H1 (cell line): Measurements from ENCODE around the gene FAM131A. TPM values are rescaled to one million over a fixed set of nuclear protein-coding genes. Genes with fewer than 3 reads are reported as not detected.

Experiments used
- CTCF ChIA-PET: fragments of 300-600 bp; sonication (Branson Sonifier 250); formaldehyde crosslinking; loops from one replicate; lab custom pipeline; 2021; ENCODE audit not compliant: partially characterized antibody; lab: Charles Lee
- POLR2A ChIA-PET: fragments of 300-600 bp; sonication (Branson Sonifier 250); formaldehyde crosslinking; loops from one replicate; lab custom pipeline; 2021; ENCODE audit warnings: inconsistent platforms; ENCODE audit not compliant: partially characterized antibody; lab: Charles Lee
- DNase-seq, 2 experiments: peaks; one replicate each; pipeline versions ENCODE4 v3.0.0 to v3.0.0-alpha.2; 2010 to 2022; ENCODE audit warnings: low spot score in 2 of 2, low read depth in 1 of 2, mixed read lengths in 1 of 2
- FAIRE-seq: peaks from 2 replicates; lab custom pipeline; 2011; peaks lifted over from hg19 to GRCh38; lab: Jason Lieb, UNC
- H2AFZ ChIP-seq: 2 replicates; pipeline ENCODE4 v1.8.1; 2012; ENCODE audit warnings: low read length, inconsistent platforms
- H2AK5ac ChIP-seq: 2 replicates; pipeline ENCODE4 v1.6.1; 2013; ENCODE audit warnings: low read depth, low read length
- H2BK120ac ChIP-seq: replicated peaks from 2 replicates; pipeline ENCODE3; 2013; ENCODE audit warnings: low read depth, low read length, inconsistent platforms
- H2BK12ac ChIP-seq: 2 replicates; pipeline ENCODE4 v1.6.1; 2013; ENCODE audit warnings: low read depth, low read length
- H2BK15ac ChIP-seq: 2 replicates; pipeline ENCODE4 v1.6.1; 2013; ENCODE audit warnings: low read length
- H2BK20ac ChIP-seq: 2 replicates; pipeline ENCODE4 v1.6.1; 2013; ENCODE audit warnings: low read length
- H2BK5ac ChIP-seq: 2 replicates; pipeline ENCODE4 v1.6.1; 2013; ENCODE audit warnings: low read depth, low read length
- H3K14ac ChIP-seq: 2 replicates; pipeline ENCODE4 v1.6.1; 2013; ENCODE audit warnings: inconsistent platforms; ENCODE audit not compliant: insufficient read length
- H3K18ac ChIP-seq: 2 replicates; pipeline ENCODE4 v1.6.1; 2013; ENCODE audit warnings: low read length; ENCODE audit errors: extremely low read depth
- H3K23ac ChIP-seq: 2 replicates; pipeline ENCODE4 v1.6.1; 2013; ENCODE audit warnings: inconsistent platforms; ENCODE audit not compliant: insufficient read length
- H3K23me2 ChIP-seq: 2 replicates; pipeline ENCODE4 v1.6.1; 2013; ENCODE audit warnings: low read depth, low read length
- H3K27ac ChIP-seq: 2 replicates; pipeline ENCODE4 v1.6.1; 2011; ENCODE audit warnings: low read depth, low read length, inconsistent platforms
- H3K27me3 ChIP-seq, 4 experiments: replicated peaks in 1 of 4; 1 replicate in 1 of 4; 2 replicates in 3 of 4; pipeline versions ENCODE4 v1.6.1 to v1.8.1; 2011 to 2013; ENCODE audit warnings: low read length in 3 of 4, mild to moderate bottlenecking in 3 of 4, inconsistent platforms in 2 of 4, mixed read lengths in 2 of 4, moderate library complexity in 1 of 4; ENCODE audit not compliant: control insufficient read depth in 3 of 4, insufficient read depth in 3 of 4; ENCODE audit errors: extremely low read depth in 1 of 4
- H3K36me3 ChIP-seq, 4 experiments: 2 replicates each; pipeline versions ENCODE4 v1.6.1 to v1.8.1; 2011 to 2013; ENCODE audit warnings: mild to moderate bottlenecking in 4 of 4, low read length in 3 of 4, moderate library complexity in 2 of 4, control low read depth in 1 of 4, inconsistent platforms in 1 of 4; ENCODE audit not compliant: insufficient read depth in 4 of 4, control insufficient read depth in 2 of 4
- H3K4ac ChIP-seq: replicated peaks from 2 replicates; pipeline ENCODE3; 2013; ENCODE audit warnings: low read length, low read depth, mixed read lengths, inconsistent platforms; ENCODE audit not compliant: insufficient read length
- H3K4me1 ChIP-seq, 4 experiments: replicated peaks in 1 of 4; 1 replicate in 1 of 4; 2 replicates in 3 of 4; pipeline versions ENCODE4 v1.6.1 to v1.8.1; 2011 to 2013; ENCODE audit warnings: low read length in 3 of 4, inconsistent platforms in 2 of 4, mixed read lengths in 1 of 4; ENCODE audit not compliant: insufficient read depth in 4 of 4, control insufficient read depth in 3 of 4
- H3K4me2 ChIP-seq, 2 experiments: 2 replicates each; pipeline versions ENCODE4 v1.6.1 to v1.8.1; 2011 to 2013; ENCODE audit warnings: low read depth in 2 of 2, low read length in 2 of 2, control low read depth in 1 of 2, inconsistent platforms in 1 of 2, mild to moderate bottlenecking in 1 of 2; ENCODE audit not compliant: insufficient read depth in 1 of 2
- H3K4me3 ChIP-seq, 4 experiments: fragments of 200-600, 300-600 bp in 1 of 4; sonication (generic), shearing (Covaris generic), sonication (Bioruptor Twin) in 1 of 4; 2 replicates each; pipeline versions ENCODE4 v1.5.1 to v1.8.1; 2011 to 2016; ENCODE audit warnings: low read length in 4 of 4, low read depth in 3 of 4, control low read depth in 2 of 4, inconsistent platforms in 2 of 4, mild to moderate bottlenecking in 2 of 4, mixed read lengths in 1 of 4, moderate library complexity in 1 of 4; ENCODE audit not compliant: insufficient read depth in 2 of 4; ENCODE audit errors: extremely low read depth in 1 of 4
- H3K56ac ChIP-seq: replicated peaks from 2 replicates; pipeline ENCODE3; 2013; ENCODE audit warnings: low read depth, mild to moderate bottlenecking, mixed read lengths, low read length, inconsistent platforms; ENCODE audit not compliant: insufficient read length
- H3K79me1 ChIP-seq: 2 replicates; pipeline ENCODE4 v1.6.1; 2013; ENCODE audit warnings: low read depth, low read length, control low read depth
- H3K79me2 ChIP-seq, 2 experiments: 2 replicates each; pipeline versions ENCODE4 v1.6.1 to v1.8.1; 2012 to 2013; ENCODE audit warnings: low read length in 2 of 2, mild to moderate bottlenecking in 2 of 2, inconsistent platforms in 1 of 2; ENCODE audit not compliant: insufficient read depth in 2 of 2, control insufficient read depth in 1 of 2
- H3K9ac ChIP-seq, 4 experiments: replicated peaks in 1 of 4; 1 replicate in 1 of 4; 2 replicates in 3 of 4; pipeline versions ENCODE4 v1.6.1 to v1.8.1; 2011 to 2013; ENCODE audit warnings: low read depth in 3 of 4, low read length in 3 of 4, control low read depth in 2 of 4, mild to moderate bottlenecking in 2 of 4, moderate library complexity in 2 of 4, inconsistent platforms in 1 of 4; ENCODE audit errors: extremely low read depth in 1 of 4
- H3K9me3 ChIP-seq, 2 experiments: 2 replicates each; pipeline versions ENCODE4 v1.6.1 to v1.8.1; 2012 to 2013; ENCODE audit warnings: mild to moderate bottlenecking in 2 of 2, moderate library complexity in 2 of 2, control low read depth in 1 of 2, inconsistent platforms in 1 of 2, low read depth in 1 of 2, low read length in 1 of 2, mixed read lengths in 1 of 2; ENCODE audit not compliant: insufficient read depth in 2 of 2
- H4K20me1 ChIP-seq, 2 experiments: replicated peaks in 1 of 2; 2 replicates each; pipeline versions ENCODE3 to v1.8.1; 2011 to 2013; ENCODE audit warnings: inconsistent platforms in 2 of 2, low read length in 2 of 2, mild to moderate bottlenecking in 1 of 2; ENCODE audit not compliant: insufficient read depth in 2 of 2, control insufficient read depth in 1 of 2
- H4K5ac ChIP-seq: 2 replicates; pipeline ENCODE4 v1.6.1; 2013; ENCODE audit warnings: low read length, low read depth, mixed read lengths, inconsistent platforms; ENCODE audit not compliant: insufficient read length
- H4K8ac ChIP-seq: 2 replicates; pipeline ENCODE4 v1.8.0; 2013; ENCODE audit warnings: mild to moderate bottlenecking, moderate library complexity, low read length, inconsistent platforms; ENCODE audit not compliant: insufficient read depth; ENCODE audit errors: extremely low read depth
- H4K91ac ChIP-seq: replicated peaks from 2 replicates; pipeline ENCODE3; 2013; ENCODE audit warnings: low read length, mixed read lengths, inconsistent platforms; ENCODE audit not compliant: insufficient read length
- EZH2 ChIP-seq: fragments of 200-600 bp; sonication (generic); IDR thresholded peaks from 2 replicates; pipeline ENCODE4 v1.7.1; 2012; ENCODE audit warnings: low read depth, mild to moderate bottlenecking, moderate library complexity, low read length, inconsistent platforms; ENCODE audit not compliant: severe bottlenecking
- WGBS, 2 experiments: shearing (Covaris generic) in 1 of 2; methylation state at CpG; one replicate each; pipeline versions ENCODE4 v1.1.6 to v1.1.7; 2013 to 2015; ENCODE audit warnings: low lambda C conversion rate in 2 of 2, mixed read lengths in 2 of 2, inconsistent platforms in 1 of 2, low coverage in 1 of 2, missing lambda C conversion rate in 1 of 2; ENCODE audit not compliant: insufficient replicate concordance in 2 of 2, insufficient coverage in 1 of 2, insufficient read length in 1 of 2; ENCODE audit errors: extremely low coverage in 1 of 2, missing lambda C conversion rate in 1 of 2; 5-methylcytosine and 5-hydroxymethylcytosine counted together
- polyA plus RNA-seq, 7 experiments: library from polyadenylated mRNA; depleted of rRNA in 3 of 7; stranded (reverse) in 5 of 7; unstranded in 2 of 7; fragments of >200 nt in 5 of 7; fragments of 200-250 nt in 2 of 7; gene quantifications; 1 replicate in 5 of 7; 2 replicates in 1 of 7; 4 replicates in 1 of 7; pipeline versions ENCODE4 v1.2.1 to v1.2.3, GENCODE V29; 2011 to 2013; ENCODE audit warnings: missing spikeins in 2 of 7, mixed read lengths in 2 of 7
- total RNA-seq: library from RNA; stranded (reverse); fragmentation: NEBNext Ultra II Directional; extraction: Animal tissue kit (Norgen Biotek cat#: 25700); gene quantifications from 2 replicates; pipeline ENCODE4 v1.2.1, GENCODE V29; 2021

The FAM131A gene
- total and polyA plus RNA-seq, 2 of the 8 experiments (the other 6 are each of a cell fraction or from before 2014, with no cell fraction given) = 16.0 to 21.9 TPM

DNA sequence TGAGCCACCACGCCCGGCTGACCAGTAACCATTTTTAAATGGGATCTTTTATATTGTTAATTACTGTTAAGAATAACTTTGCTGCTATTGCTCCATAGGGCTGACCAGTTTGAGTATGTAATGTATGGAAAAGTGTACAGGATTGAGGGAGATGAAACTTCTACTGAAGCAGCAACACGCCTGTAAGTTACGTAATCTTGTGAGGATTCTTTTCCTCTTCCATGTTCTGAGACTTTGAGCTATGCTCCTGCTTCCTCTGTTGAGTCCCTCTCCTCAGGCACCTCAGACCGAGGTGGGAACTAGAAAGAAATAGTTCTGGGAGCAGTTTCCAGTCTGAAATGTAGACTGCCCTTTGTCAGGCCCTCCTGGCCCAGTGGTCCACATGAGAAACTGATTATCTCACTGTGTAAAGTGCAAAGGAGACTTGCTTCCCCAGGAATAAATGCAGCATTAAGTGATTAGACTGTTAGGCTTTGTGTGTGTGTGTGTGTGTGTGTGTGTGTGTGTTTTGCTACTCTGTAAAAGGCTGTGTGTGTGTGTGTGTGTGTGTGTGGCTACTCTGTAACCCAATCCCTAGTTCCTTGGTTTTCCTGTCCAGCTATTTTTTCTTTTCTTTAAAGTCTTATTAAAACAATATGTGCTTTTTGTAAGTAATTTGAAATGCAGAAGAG, 29.4 kb downstream of the FAM131A start:
- Histone ChIP-seq H3K9ac (no peak overlapping the region), H3K4me3 (no peak overlapping the region), H3K14ac (no peak overlapping the region), H3K56ac (no peak overlapping the region), H4K8ac (no peak overlapping the region), H2BK12ac (no peak overlapping the region), H3K9me3 (no peaks in the 10 kb centered on the region), H2BK5ac (no peak overlapping the region), H2AFZ (no peak overlapping the region)
- TF ChIP-seq EZH2 = no peak
- TF ChIP-seq, all 59 proteins: peak for 0
- 97% methylated on average over 5 of the region's 5 CpGs; no CpG with 5 or more reads in 1 of the 2 experiments for WGBS, 2 experiments
- Histone ChIP-seq H2AK5ac (no peak overlapping the region), H3K18ac (no peak overlapping the region), H4K20me1 (peaks cover 4 to 19% of the 10 kb centered on the region in 2 experiments), H3K36me3 (peaks cover 6 to 32% (median 28%) of the 10 kb centered on the region in 4 experiments; a peak in 7 of 8 replicates), H4K5ac (no peak overlapping the region), H3K23ac (no peak overlapping the region), H3K4me1 (peaks cover 0 to 9% (median 5%) of the 10 kb centered on the region in 4 experiments; a peak in 6 of 7 replicates), H2BK20ac (no peak overlapping the region), H3K23me2 (peaks cover 10% of the 10 kb centered on the region; the same call in 1 of the 2 replicates), H2BK120ac (no peak overlapping the region), H3K27me3 (no peaks in the 10 kb centered on the region), H2BK15ac (no peak overlapping the region), H3K79me2 (peaks cover 0 to 15% of the 10 kb centered on the region in 2 experiments; a peak in 2 of 4 replicates), H3K79me1 (0 out of 2 replicates have a peak, but pooled peaks cover 3% of the 10 kb centered on the region), H3K4ac (no peak overlapping the region), H3K27ac (no peak overlapping the region), H3K4me2 (no peak overlapping the region), H4K91ac (no peak overlapping the region)
- ChIA-PET CTCF (interaction anchor here (0.7 to 11.5 kb wide), 6 partner anchors 13 to 173 kb away, joined by 3 to 223 read pairs (median 6); no protein-coding TSS in a partner anchor), POLR2A (interaction anchor here (1.1 to 1.4 kb wide), 2 partner anchors 46 to 51 kb away, joined by 3 to 4 read pairs; no protein-coding TSS in a partner anchor)
- DNase-seq (no peak), FAIRE-seq (no peak)
